ENCODE results near the gene ABCA13. TPM values are rescaled to one million over a fixed set of nuclear protein-coding genes. Genes with fewer than 3 reads are reported as not detected.

ABCA13 gene
- total and polyA plus RNA-seq, 2 donors: 0.22 to 2.0 TPM

DNA sequence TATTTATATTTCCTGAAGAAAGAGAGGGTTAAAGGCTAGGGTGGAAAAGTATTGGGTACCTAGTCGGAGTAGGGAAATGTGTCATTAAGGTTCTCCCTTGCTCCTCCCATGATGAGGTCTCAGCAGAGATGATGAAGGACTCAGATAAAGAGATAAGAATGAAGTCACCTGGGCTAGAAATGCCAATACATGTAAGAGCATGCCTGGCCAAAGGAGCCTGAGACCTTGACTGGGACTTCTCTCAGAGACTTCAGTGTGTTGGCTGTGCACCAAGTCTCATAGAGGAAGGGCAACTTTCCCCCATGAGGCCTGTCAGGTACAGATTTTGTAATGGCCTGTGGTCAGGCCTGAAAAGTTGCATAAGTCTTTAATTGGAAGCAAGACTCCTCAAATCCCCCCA lies 392.1 kb downstream of the ABCA13 start:
- 81% methylated on average over 1 of the region's 1 CpG for WGBS

DNA sequence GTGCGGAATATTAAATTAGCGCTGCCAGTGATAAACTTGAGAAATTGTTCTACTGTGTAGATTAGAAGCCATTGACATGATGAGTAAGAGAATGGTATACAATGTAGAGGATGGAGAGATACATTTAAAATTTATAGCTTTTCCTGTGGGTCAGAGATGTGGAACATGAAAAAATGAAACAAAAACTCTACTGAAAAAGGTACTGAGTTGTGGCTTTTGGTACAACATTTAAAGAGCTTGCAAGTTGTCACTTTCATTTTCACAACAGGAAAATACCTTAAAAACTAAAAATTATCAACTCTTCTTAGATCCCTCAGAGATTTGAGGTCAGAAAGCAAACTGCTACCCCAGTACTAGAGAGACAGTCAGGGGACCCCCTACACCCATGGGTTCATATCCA lies 404.3 kb downstream of the ABCA13 start:
- 97% methylated on average over 2 of the region's 2 CpGs for WGBS
- H3K4me3 ChIP-seq (ENCODE audit: low read depth, low read length): no peak overlapping the region
- no peak for DNase-seq (ENCODE audit: extremely low spot score)

More for the DNA sequence above, 392.1 kb downstream of the ABCA13 start:
- Histone ChIP-seq H3K4me3 (ENCODE audit: low read depth, low read length) (no peak overlapping the region), H3K4me1 (ENCODE audit: insufficient read depth) (no peaks in the 10 kb centered on the region), H3K36me3 (ENCODE audit: insufficient read depth) (no peaks in the 10 kb centered on the region), H3K27ac (ENCODE audit: low read depth) (no peak overlapping the region)
- no peak for DNase-seq (ENCODE audit: extremely low spot score)

DNA sequence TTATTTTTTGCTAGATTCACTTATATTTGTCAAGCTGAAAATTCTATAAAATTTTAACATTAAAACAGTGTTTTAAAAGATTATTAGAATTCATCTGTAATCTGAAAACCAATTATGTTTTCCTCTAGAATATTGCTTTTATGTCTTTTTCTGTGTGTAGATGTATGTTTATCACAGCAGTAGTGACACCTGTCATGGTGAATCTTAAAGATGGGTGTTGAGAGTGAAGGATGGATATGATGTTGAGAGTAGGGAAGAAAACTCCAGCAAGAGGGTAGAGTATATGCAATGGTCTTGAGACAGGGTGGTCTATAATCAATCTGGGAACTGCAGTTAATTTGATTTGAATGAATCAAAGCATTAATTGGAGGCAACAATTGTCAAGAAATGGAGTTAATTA lies 416.2 kb downstream of the ABCA13 start:
- Histone ChIP-seq H3K27ac (ENCODE audit: low read depth) (no peak overlapping the region), H3K4me3 (ENCODE audit: low read depth, low read length) (no peak overlapping the region), H3K4me1 (ENCODE audit: insufficient read depth) (no peaks in the 10 kb centered on the region), H3K36me3 (ENCODE audit: insufficient read depth) (no peaks in the 10 kb centered on the region)
- DNase-seq (ENCODE audit: extremely low spot score): no peak

More for the DNA sequence above, 404.3 kb downstream of the ABCA13 start:
- Histone ChIP-seq H3K27ac (ENCODE audit: low read depth) (no peak overlapping the region), H3K36me3 (ENCODE audit: insufficient read depth) (no peaks in the 10 kb centered on the region), H3K4me1 (ENCODE audit: insufficient read depth) (no peaks in the 10 kb centered on the region)

DNA sequence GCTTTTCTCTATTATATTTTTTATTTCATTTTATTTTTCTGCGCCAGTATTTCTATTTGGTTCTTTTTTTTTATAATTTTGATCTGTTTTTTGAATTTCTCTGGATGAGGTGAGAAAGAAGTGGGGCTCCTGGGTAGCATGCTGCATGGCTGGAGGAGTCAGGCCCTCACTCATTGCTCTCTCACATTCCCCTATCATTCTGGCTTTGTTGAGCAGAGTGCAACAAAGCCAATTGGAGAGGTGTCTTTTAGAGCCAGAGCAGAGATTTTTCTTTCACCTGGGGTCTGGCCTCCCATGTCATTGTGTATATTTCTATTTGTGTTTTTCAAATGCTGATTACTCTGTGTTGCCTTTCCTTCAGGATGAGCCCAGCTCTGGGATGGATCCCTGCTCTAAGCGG lies 423.1 kb downstream of the ABCA13 start:
- Histone ChIP-seq H3K4me3 (ENCODE audit: low read depth, low read length) (no peak overlapping the region), H3K4me1 (ENCODE audit: insufficient read depth) (no peaks in the 10 kb centered on the region), H3K27ac (ENCODE audit: low read depth) (no peak overlapping the region), H3K36me3 (ENCODE audit: insufficient read depth) (no peaks in the 10 kb centered on the region)
- DNase-seq (ENCODE audit: extremely low spot score): no peak
- 93% methylated on average over 2 of the region's 2 CpGs for WGBS

DNA sequence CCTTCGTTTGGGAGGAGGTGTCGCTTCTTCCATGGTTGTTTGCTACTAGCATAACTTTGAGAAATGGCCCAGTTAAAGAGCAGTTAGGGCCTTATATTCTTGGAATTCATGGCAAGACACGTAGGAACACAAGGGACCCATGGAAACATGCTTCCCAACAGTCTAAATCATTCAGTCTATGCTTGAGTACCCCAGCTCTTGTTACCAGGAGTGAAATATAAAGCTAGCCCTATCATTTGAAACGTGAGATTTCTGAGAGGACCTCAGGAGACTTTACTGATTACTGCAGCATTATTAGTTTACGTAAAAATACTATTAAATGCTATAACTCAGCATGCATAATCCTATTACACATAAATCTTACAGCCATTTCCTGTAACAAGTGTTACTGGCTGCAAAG lies 424.5 kb downstream of the ABCA13 start:
- no peak overlapping the region for H3K4me3 ChIP-seq (ENCODE audit: low read depth, low read length)
- H3K36me3 ChIP-seq (ENCODE audit: insufficient read depth): no peaks in the 10 kb centered on the region
- no peaks in the 10 kb centered on the region for H3K4me1 ChIP-seq (ENCODE audit: insufficient read depth)
- WGBS: 47% methylated on average over 5 of the region's 5 CpGs
- H3K27ac ChIP-seq (ENCODE audit: low read depth): no peak overlapping the region
- DNase-seq (ENCODE audit: extremely low spot score): no peak

DNA sequence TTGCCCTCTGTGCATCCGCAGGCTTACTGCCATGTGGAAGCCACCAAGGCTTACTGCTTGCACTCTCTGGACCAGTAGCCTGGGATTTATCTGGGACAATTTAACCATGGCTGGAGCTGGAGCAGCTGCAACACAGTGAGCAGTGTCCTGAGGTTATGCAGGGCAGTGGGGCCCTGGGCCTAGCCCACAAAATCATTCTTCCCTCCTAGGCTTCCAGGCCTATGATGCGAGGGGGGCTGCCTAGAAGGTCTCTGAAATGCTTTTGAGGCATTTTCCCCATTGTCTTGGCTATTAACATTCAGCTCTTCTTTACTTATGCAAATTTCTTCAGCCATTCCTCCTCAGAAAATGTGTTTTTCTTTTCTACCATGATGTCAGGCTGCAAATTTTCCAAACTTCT lies 439.4 kb downstream of the ABCA13 start:
- 89% methylated on average over 2 of the region's 2 CpGs for WGBS
- Histone ChIP-seq H3K36me3 (ENCODE audit: insufficient read depth) (no peaks in the 10 kb centered on the region), H3K4me1 (ENCODE audit: insufficient read depth) (no peaks in the 10 kb centered on the region), H3K4me3 (ENCODE audit: low read depth, low read length) (no peak overlapping the region), H3K27ac (ENCODE audit: low read depth) (no peak overlapping the region)
- DNase-seq (ENCODE audit: extremely low spot score): no peak

DNA sequence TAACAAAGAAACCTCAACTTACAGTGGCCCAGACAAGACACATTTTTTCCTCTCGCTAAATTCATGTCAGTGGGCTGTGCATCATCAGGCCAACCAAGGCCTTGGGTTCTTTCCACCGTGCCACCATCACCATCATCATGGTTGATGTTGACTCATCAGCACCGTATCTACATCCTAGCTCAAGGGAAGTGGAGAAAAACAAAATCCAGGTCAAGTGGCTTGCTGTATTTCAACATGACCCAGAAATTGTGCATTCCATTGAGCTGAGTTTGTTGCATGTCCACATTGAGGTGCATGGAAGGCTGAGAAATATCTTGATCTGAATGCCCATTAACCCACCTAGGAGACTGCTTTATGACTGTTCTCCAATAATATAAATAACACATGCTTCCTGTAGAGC lies 440.7 kb downstream of the ABCA13 start:
- Histone ChIP-seq H3K27ac (ENCODE audit: low read depth) (no peak overlapping the region), H3K4me3 (ENCODE audit: low read depth, low read length) (no peak overlapping the region), H3K36me3 (ENCODE audit: insufficient read depth) (no peaks in the 10 kb centered on the region), H3K4me1 (ENCODE audit: insufficient read depth) (no peaks in the 10 kb centered on the region)
- no peak for DNase-seq (ENCODE audit: extremely low spot score)
- 88% methylated on average over 3 of the region's 3 CpGs for WGBS

DNA sequence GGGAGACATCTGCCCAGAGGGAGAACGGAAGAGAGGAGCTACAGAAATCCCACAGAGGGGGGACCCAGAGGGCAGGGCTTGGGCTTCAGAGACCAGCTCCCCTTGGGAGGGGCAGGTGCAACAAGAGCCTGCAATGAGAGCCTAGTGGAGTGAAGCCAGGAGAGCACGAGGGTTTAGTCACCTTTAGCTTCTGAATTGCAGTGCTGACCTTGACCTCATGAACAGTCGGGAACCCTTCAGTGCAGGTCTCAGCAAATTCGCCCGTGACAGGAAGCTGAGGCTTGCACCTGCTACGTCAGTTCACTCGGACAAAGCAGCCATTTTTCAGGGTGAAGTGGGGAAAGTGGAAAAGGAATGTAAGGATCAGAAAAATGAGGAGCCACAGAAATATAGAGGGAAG lies 446.2 kb downstream of the ABCA13 start:
- no peak for DNase-seq (ENCODE audit: extremely low spot score)
- Histone ChIP-seq H3K36me3 (ENCODE audit: insufficient read depth) (no peaks in the 10 kb centered on the region), H3K4me1 (ENCODE audit: insufficient read depth) (no peaks in the 10 kb centered on the region), H3K4me3 (ENCODE audit: low read depth, low read length) (no peak overlapping the region), H3K27ac (ENCODE audit: low read depth) (no peak overlapping the region)
- WGBS: 73% methylated on average over 7 of the region's 7 CpGs

DNA sequence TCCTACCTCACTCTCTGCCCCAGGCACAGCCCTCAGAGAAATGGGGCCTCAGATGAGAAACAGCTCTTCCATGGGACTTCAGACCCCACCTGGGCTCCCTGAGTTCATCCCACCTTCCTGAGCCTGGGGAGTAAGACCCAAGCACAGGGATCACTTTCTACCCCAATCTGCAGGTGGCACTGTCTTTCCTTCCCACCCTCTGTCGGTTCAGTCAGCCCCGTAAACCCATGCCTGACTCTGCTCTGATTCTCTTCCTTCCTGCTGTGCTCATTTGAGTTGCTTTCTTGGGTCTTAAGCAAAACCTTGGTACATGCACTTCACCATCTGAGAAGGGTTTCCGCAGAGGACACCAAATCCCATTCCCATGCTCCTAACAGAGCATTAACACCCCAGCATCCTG lies 446.7 kb downstream of the ABCA13 start:
- no peak for DNase-seq (ENCODE audit: extremely low spot score)
- Histone ChIP-seq H3K4me1 (ENCODE audit: insufficient read depth) (no peaks in the 10 kb centered on the region), H3K27ac (ENCODE audit: low read depth) (no peak overlapping the region), H3K4me3 (ENCODE audit: low read depth, low read length) (no peak overlapping the region), H3K36me3 (ENCODE audit: insufficient read depth) (no peaks in the 10 kb centered on the region)
- 84% methylated on average over 3 of the region's 3 CpGs for WGBS

DNA sequence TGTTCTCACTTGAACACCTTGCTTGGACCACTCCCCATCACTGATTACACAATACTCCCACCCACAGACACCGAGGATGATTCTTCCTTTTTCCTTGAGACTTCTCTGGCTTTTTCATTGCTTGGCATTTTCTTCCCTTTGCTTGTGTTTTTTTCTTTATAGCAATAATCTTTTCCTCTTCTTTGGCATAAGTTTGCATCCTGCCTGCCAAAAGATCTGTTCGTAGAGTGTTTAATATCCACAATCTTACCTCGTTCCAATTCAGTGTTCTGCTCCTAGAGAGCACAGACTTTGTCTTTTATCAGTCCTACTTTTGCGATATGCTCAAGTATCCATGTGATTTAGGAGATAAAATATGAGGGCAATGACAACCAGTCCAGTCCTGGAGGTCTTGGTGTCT lies 449.8 kb downstream of the ABCA13 start:
- Histone ChIP-seq H3K4me1 (ENCODE audit: insufficient read depth) (no peaks in the 10 kb centered on the region), H3K27ac (ENCODE audit: low read depth) (no peak overlapping the region), H3K36me3 (ENCODE audit: insufficient read depth) (no peaks in the 10 kb centered on the region), H3K4me3 (ENCODE audit: low read depth, low read length) (no peak overlapping the region)
- no peak for DNase-seq (ENCODE audit: extremely low spot score)
- 25% methylated on average over 4 of the region's 4 CpGs for WGBS

DNA sequence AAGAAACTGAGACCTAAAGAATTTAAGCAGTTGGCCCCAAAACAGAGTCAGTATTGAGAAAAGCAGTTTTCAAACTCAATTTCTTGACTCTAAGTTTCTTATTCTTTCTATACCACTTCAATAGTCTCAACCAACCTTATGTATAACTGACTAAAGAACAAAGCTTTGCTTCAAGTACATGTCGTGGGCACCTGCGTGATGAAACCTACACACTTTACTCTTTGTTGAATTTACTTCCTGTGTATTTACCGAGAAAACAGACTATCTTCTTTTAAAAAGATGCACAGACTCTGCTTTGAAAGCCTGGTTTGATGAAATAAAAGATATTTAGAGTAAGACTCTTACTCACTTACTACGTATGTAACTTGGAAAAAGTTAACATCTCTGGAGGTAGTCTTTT lies 455.9 kb downstream of the ABCA13 start:
- Histone ChIP-seq H3K4me1 (ENCODE audit: insufficient read depth) (no peaks in the 10 kb centered on the region), H3K27ac (ENCODE audit: low read depth) (no peak overlapping the region), H3K36me3 (ENCODE audit: insufficient read depth) (no peaks in the 10 kb centered on the region), H3K4me3 (ENCODE audit: low read depth, low read length) (no peak overlapping the region)
- DNase-seq (ENCODE audit: extremely low spot score): no peak
- 86% methylated on average over 4 of the region's 4 CpGs for WGBS

DNA sequence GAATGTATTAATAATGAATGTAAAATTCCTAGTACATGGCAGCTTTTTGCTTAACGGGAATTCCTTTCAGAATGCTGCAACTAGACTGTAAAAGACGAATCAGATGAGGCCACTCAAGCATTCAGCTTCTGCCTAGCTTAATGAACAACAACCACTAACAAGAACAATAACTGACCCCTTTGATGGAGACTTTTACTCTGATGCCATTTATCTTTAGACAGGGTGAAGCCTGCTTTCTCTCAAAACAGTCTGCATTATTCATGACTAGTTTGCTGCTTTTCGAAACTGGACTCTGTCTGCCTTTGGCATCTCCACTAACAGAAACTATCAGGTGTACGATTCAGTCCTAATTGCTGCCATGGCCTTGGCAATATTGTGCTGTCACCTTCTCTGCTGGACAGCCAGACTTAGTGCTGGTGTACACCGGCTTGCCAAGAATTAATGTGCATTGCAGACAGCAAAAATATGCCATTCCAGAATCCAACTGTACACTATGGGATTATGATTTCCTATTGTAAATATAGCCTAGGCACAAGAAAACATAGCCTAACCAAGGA lies 457.6 kb downstream of the ABCA13 start:
- H3K4me1 ChIP-seq (ENCODE audit: insufficient read depth): no peaks in the 10 kb centered on the region
- no peaks in the 10 kb centered on the region for H3K36me3 ChIP-seq (ENCODE audit: insufficient read depth)
- 62% methylated on average over 5 of the region's 5 CpGs for WGBS
- H3K27ac ChIP-seq (ENCODE audit: low read depth): no peak overlapping the region
- no peak for DNase-seq (ENCODE audit: extremely low spot score)
- no peak overlapping the region for H3K4me3 ChIP-seq (ENCODE audit: low read depth, low read length)

DNA sequence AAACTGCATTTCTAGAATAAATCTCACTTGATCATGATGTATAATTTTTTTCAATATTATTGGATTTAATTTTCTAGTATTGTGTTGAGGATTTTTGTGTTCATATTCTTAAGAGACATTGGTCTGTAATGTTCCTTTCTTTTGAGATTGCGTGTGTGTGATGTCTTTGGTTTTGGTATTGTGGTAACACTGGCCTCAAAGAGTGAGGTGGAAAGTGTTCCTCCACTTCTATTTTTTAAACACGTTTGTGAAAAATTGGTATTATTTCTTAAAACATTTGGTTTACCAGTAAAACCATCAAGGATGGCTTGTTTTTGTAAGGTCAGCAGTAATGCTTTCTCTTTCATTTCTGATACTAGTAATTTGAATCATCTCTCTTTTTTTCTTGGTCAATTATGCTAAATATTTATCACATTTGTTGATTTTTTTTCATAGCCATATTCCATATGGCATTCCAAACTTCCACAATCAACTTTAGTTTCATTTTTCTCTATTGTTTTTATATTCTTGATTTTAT lies 462.9 kb downstream of the ABCA13 start:
- no peaks in the 10 kb centered on the region for H3K36me3 ChIP-seq (ENCODE audit: insufficient read depth)
- H3K27ac ChIP-seq (ENCODE audit: low read depth): no peak overlapping the region
- H3K4me1 ChIP-seq (ENCODE audit: insufficient read depth): no peaks in the 10 kb centered on the region
- WGBS: 81% methylated on average over 2 of the region's 2 CpGs
- no peak overlapping the region for H3K4me3 ChIP-seq (ENCODE audit: low read depth, low read length)
- no peak for DNase-seq (ENCODE audit: extremely low spot score)

DNA sequence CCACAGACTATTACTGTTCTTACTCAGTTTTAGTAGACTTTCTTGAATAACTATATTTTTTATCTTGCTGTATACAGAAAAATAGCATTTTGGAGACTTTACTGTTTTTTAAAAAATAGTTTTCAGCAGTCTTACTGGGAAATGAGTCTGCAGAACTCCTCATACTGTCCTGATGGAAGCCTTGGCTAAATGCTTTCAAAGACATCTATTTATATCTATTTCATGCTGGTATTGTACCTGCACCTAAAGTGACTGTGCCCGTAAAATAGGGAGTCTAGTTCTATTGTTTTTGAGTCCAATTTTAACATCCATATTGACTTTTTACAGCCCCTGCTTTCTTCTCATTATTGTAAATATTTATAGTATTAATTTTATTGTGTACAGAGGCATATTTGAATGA lies 464.5 kb downstream of the ABCA13 start:
- 79% methylated on average over 1 of the region's 1 CpG for WGBS
- no peaks in the 10 kb centered on the region for H3K36me3 ChIP-seq (ENCODE audit: insufficient read depth)
- no peak overlapping the region for H3K27ac ChIP-seq (ENCODE audit: low read depth)
- no peaks in the 10 kb centered on the region for H3K4me1 ChIP-seq (ENCODE audit: insufficient read depth)
- H3K4me3 ChIP-seq (ENCODE audit: low read depth, low read length): no peak overlapping the region
- no peak for DNase-seq (ENCODE audit: extremely low spot score)
